Natural killer cell treated with Interleukin-12 subunit alpha and Interleukin-12 subunit beta and Interleukin-15 and Interleukin-18, amount 100 ng/mL, for 72 hours (primary cell): ENCODE data around the gene IGSF11. TPM values are rescaled to one million over a fixed set of nuclear protein-coding genes. Genes with fewer than 3 reads are reported as not detected.
"Not testable (repeated sequence)": the region's sequence is repeated elsewhere in the genome, so short reads cannot be mapped to it uniquely, and the experiment has no call there.

ENCODE experiments used
- ATAC-seq, 2 donors: fragments of 150-1000 bp; cut with Tn5 transposase in 1 of 2; sonication (Bioruptor Pico), chemical (Tn5 transposase) in 1 of 2; 2 replicates each; pipeline ENCODE4 v1.10.0; 2021
- DNase-seq: peaks from one replicate; pipeline ENCODE4 v3.0.0; 2022; ENCODE audit warnings: low spot score
- H3K27ac Mint-ChIP-seq, 2 donors: 1 replicate in 1 of 2; 2 replicates in 1 of 2; pipeline ENCODE4 v1.8.0; 2022; ENCODE audit warnings: mixed read lengths in 2 of 2, mild to moderate bottlenecking in 1 of 2, moderate library complexity in 1 of 2
- H3K27me3 Mint-ChIP-seq, 2 donors: 1 replicate in 1 of 2; 2 replicates in 1 of 2; pipeline ENCODE4 v1.8.0; 2022; ENCODE audit warnings: mixed read lengths in 2 of 2
- H3K36me3 Mint-ChIP-seq: one replicate; pipeline ENCODE4 v1.8.0; 2022; ENCODE audit warnings: mixed read lengths
- H3K4me1 Mint-ChIP-seq, 2 donors: 1 replicate in 1 of 2; 2 replicates in 1 of 2; pipeline ENCODE4 v1.8.0; 2022; ENCODE audit warnings: low read depth in 2 of 2, mixed read lengths in 2 of 2, mild to moderate bottlenecking in 1 of 2
- H3K4me3 Mint-ChIP-seq: one replicate; pipeline ENCODE4 v1.8.0; 2022; ENCODE audit warnings: mixed read lengths
- H3K9me3 Mint-ChIP-seq: 2 replicates; pipeline ENCODE4 v1.8.0; 2022; ENCODE audit warnings: mixed read lengths
- total RNA-seq, 2 donors: library from RNA; stranded (reverse); gene quantifications; one replicate each; pipeline ENCODE4 v1.2.3, GENCODE V29; 2022

Gene IGSF11
- total RNA-seq, 2 donors from 2014 or later: 0.17 to 0.33 TPM

GRCh38 chr3:118980832-118981231, 53.8 kb downstream of the IGSF11 start:
- H3K4me1 Mint-ChIP-seq: no peaks in the 10 kb centered on the region
- no peak for DNase-seq
- no peaks in the 10 kb centered on the region for H3K36me3 Mint-ChIP-seq
- ATAC-seq: no peak
- no peak overlapping the region for H3K4me3 Mint-ChIP-seq
- H3K27me3 Mint-ChIP-seq: peaks cover 11 to 40% of the 10 kb centered on the region in 2 donors
- H3K9me3 Mint-ChIP-seq: no peaks in the 10 kb centered on the region
- H3K27ac Mint-ChIP-seq: no peak overlapping the region

GRCh38 chr3:118978393-118978758, 56.3 kb downstream of the IGSF11 start:
- no peaks in the 10 kb centered on the region for H3K36me3 Mint-ChIP-seq
- no peak overlapping the region for H3K4me3 Mint-ChIP-seq
- no peak for ATAC-seq
- no peak overlapping the region for H3K27ac Mint-ChIP-seq
- no peaks in the 10 kb centered on the region for H3K9me3 Mint-ChIP-seq
- peaks cover 5 to 34% of the 10 kb centered on the region in 2 donors for H3K27me3 Mint-ChIP-seq
- no peaks in the 10 kb centered on the region for H3K4me1 Mint-ChIP-seq
- no peak for DNase-seq

DNA sequence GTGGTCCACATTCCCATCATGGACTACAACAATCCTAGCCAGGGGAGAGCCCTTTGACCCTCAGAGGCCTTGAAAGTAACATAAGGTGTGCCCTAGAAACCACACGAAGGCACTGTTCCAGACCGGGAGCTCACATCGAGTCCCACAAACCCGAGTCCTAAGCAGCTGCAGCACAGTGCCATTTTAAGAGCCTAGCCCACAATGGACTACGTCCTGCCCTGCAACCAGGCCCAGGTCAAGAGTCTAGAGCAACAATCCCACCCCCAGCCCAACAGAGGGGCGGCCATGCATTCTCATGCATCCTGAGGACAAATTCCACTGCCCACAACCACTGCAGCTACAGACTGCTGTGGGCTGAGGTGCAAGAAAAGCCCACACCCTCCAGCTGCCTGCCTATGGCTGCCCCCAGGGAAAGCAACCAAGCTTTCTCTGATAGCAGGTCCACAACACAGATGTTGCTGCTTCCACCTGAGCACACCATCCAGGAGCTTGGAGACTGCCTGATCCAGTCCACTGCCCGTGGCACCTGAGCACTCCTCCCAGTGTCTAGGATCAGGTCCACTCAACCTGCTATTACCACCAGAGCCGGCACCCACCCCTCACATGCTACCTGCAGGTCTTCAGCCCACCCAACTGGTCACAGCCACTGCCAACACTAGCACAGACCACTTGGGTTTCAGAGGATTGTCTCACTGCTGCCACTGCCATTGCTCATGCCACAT, 56.8 kb downstream of the IGSF11 start:
- Mint-ChIP-seq H3K27me3 (peaks cover 5 to 34% of the 10 kb centered on the region in 2 donors), H3K4me1 (no peaks in the 10 kb centered on the region), H3K4me3 (no peak overlapping the region), H3K36me3 (no peaks in the 10 kb centered on the region), H3K27ac (no peak overlapping the region), H3K9me3 (no peaks in the 10 kb centered on the region)
- DNase-seq (no peak), ATAC-seq (peak; percentile 24 to 45)

- no peaks in the 10 kb centered on the region for H3K4me1 Mint-ChIP-seq
- no peak overlapping the region for H3K27ac Mint-ChIP-seq
- H3K4me3 Mint-ChIP-seq: no peak overlapping the region
- peaks cover 5 to 33% of the 10 kb centered on the region in 2 donors for H3K27me3 Mint-ChIP-seq
- no peak for DNase-seq
- H3K9me3 Mint-ChIP-seq: no peaks in the 10 kb centered on the region
- no peak for ATAC-seq
- no peaks in the 10 kb centered on the region for H3K36me3 Mint-ChIP-seq
Observed at GRCh38 chr3:118977118-118977517, 57.5 kb downstream of the IGSF11 start.

DNA sequence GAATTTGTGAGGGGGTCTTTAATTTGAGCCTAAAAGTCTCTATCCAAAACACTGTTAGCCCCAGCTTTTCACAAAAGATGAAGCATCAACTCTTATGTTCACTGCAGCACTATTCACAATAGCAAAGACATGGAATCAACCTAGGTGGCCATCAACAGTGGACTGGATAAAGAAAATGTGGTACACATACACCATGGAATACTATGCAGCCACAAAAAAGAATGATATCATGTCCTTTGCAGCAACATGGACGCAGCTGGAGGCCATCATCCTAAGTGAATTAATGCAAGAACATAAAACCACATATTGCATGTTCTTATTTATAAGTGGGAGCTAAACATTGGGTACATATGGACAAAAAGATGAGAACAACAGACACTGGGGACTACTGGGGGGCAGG, 59.2 kb downstream of the IGSF11 start:
- peaks cover 2 to 24% of the 10 kb centered on the region in 2 donors for H3K27me3 Mint-ChIP-seq
- not testable (repeated sequence) for ATAC-seq, H3K36me3 Mint-ChIP-seq, H3K27ac Mint-ChIP-seq, H3K9me3 Mint-ChIP-seq, H3K4me1 Mint-ChIP-seq, H3K4me3 Mint-ChIP-seq, DNase-seq

DNA sequence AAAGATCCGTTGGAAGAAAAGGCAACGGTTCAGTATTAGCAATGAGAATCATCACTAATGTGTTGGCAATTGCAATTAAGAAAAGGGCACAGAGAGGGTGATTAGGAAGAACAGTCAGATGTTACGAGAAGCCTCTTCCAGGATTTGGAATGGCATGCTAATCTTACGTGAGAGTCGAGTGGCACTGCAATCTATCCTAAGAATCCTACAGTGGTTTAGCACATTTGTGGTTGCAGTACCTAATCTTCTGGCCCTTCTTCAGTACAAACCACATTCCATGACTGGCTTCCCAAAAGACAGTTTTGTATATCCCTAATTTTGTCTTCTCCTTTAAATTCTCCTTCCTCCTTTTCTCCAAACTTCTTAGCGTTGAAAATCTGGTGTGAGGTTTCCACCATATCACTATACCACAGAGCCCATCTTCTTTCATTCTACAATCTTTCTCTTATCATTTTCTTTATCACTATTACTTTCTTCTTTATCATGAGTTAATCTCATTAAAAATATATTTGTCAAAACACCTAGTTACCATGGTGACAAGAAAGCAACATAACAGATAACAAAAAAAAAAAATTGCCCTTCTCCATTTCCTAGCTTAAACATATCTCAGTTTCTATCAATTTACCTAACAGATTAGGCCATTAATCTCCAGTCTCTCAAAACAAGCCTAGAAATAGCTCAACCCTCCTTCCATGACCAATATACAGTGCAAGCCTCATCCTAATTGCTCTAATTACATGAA, 60.1 kb downstream of the IGSF11 start:
- Mint-ChIP-seq H3K9me3 (no peaks in the 10 kb centered on the region), H3K4me1 (no peaks in the 10 kb centered on the region), H3K4me3 (no peak overlapping the region), H3K27me3 (peaks cover 5 to 16% of the 10 kb centered on the region in 2 donors), H3K36me3 (no peaks in the 10 kb centered on the region), H3K27ac (no peak overlapping the region)
- no peak for ATAC-seq
- DNase-seq: no peak

- DNase-seq (no peak), ATAC-seq (no peak)
- no peaks in the 10 kb centered on the region for H3K9me3 Mint-ChIP-seq
- no peak overlapping the region for H3K4me3 Mint-ChIP-seq
- H3K27ac Mint-ChIP-seq: no peak overlapping the region
- no peaks in the 10 kb centered on the region for H3K4me1 Mint-ChIP-seq
- H3K36me3 Mint-ChIP-seq: no peaks in the 10 kb centered on the region
- H3K27me3 Mint-ChIP-seq: peaks cover 5 to 21% of the 10 kb centered on the region in 2 donors
Observed at GRCh38 chr3:118973050-118973449, 61.6 kb downstream of the IGSF11 start.

DNA sequence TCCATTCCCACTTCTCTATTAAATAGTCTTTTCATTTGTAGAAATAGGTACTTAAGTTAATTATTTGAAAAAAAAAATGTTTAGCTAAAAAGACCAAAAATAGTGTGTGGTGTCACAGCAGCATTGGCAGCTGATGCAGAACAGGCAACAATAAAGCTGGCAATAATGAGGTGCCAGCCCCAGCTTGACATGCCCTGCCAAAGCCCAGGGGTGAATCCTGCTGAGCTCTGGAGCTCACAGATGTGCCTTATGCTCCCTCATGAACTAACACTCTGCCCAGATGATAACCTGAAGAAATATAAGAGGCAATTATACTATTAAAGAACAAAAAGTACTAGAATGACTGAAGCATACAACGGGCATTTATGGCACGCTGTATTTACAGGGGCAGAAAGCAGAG, 63.8 kb downstream of the IGSF11 start:
- Mint-ChIP-seq H3K9me3 (no peaks in the 10 kb centered on the region), H3K36me3 (no peaks in the 10 kb centered on the region), H3K4me3 (no peak overlapping the region), H3K27ac (no peak overlapping the region), H3K27me3 (peaks cover 7 to 21% of the 10 kb centered on the region in 2 donors), H3K4me1 (no peaks in the 10 kb centered on the region)
- DNase-seq (no peak), ATAC-seq (no peak)

GRCh38 chr3:118968640-118969039, 66.0 kb downstream of the IGSF11 start:
- no peak overlapping the region for H3K27ac Mint-ChIP-seq
- DNase-seq (no peak), ATAC-seq (no peak)
- H3K9me3 Mint-ChIP-seq: no peaks in the 10 kb centered on the region
- H3K4me1 Mint-ChIP-seq: no peaks in the 10 kb centered on the region
- H3K27me3 Mint-ChIP-seq: peaks cover 9 to 21% of the 10 kb centered on the region in 2 donors
- no peaks in the 10 kb centered on the region for H3K36me3 Mint-ChIP-seq
- no peak overlapping the region for H3K4me3 Mint-ChIP-seq

DNA sequence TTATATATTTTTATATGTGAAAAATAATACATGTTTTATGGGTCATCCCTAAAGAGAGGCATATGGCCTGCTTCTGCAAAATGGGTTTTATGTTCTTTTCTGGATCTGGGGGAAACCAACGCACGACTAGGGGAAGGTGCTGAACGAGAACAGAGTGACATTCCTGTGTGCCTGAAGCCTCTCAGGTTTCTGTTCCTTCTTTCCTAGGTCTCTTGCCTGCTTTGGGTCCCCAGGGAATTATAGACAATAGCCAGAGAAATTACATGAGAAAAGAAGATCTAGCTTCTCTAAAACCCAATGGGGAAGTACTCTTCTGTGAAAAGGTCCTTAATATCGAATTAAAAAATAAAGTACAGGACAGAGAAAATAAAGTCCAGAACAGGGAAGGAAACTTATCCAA, 66.5 kb downstream of the IGSF11 start:
- ATAC-seq (no peak), DNase-seq (no peak)
- Mint-ChIP-seq H3K36me3 (no peaks in the 10 kb centered on the region), H3K27ac (no peak overlapping the region), H3K9me3 (no peaks in the 10 kb centered on the region), H3K4me3 (no peak overlapping the region), H3K27me3 (peaks cover 8 to 21% of the 10 kb centered on the region in 2 donors), H3K4me1 (no peaks in the 10 kb centered on the region)

DNA sequence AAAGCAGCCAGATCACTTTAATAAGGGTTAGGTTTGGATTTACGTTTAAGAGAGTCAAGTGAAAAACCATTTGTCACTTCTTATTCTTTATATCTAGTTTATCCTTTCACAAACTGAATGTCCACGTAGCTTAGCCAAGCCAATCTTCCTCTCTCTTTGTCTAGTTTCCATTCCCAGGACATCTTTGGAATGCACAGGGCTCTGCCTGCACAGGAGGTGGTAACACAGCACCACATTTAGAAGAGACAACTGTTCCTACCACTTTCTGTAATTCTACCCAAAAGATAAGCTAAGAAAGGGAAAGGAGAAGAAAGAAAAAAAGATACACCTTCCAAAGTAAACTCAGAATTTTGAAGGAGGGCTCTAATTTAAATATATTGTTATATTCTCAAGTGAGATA, 67.9 kb downstream of the IGSF11 start:
- no peak for DNase-seq
- no peaks in the 10 kb centered on the region for H3K4me1 Mint-ChIP-seq
- H3K4me3 Mint-ChIP-seq: no peak overlapping the region
- ATAC-seq: no peak
- no peaks in the 10 kb centered on the region for H3K9me3 Mint-ChIP-seq
- no peak overlapping the region for H3K27ac Mint-ChIP-seq
- H3K27me3 Mint-ChIP-seq: peaks cover 8 to 21% of the 10 kb centered on the region in 2 donors
- H3K36me3 Mint-ChIP-seq: no peaks in the 10 kb centered on the region

DNA sequence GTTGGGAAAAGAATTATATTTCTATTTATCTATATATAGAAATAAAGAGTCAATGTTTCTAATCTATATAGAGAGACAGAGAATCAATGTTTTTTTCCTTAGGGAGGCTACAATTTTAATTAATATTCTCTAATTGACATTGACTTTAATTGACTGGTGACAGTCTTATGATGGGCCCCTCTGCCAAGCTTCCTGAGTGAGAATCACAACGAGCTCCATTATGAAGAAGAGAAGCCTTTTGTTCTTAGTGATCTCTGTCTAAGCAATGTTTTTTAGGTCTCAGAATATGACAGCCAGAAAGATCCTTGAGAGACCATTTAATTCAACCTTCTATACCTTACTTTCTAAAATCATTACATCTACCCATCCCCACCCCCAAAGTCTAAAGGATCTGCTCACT, 70.9 kb downstream of the IGSF11 start:
- DNase-seq: no peak
- ATAC-seq: no peak
- no peak overlapping the region for H3K4me3 Mint-ChIP-seq

GRCh38 chr3:118960876-118961450, 73.7 kb downstream of the IGSF11 start:
- no peak for ATAC-seq
- no peak overlapping the region for H3K4me3 Mint-ChIP-seq
- H3K27ac Mint-ChIP-seq: no peak overlapping the region
- H3K27me3 Mint-ChIP-seq: peaks cover 3 to 7% of the 10 kb centered on the region in 2 donors
- H3K9me3 Mint-ChIP-seq: no peaks in the 10 kb centered on the region
- DNase-seq: no peak
- H3K4me1 Mint-ChIP-seq: no peaks in the 10 kb centered on the region
- H3K36me3 Mint-ChIP-seq: no peaks in the 10 kb centered on the region

More for the DNA sequence above, 70.9 kb downstream of the IGSF11 start:
- H3K9me3 Mint-ChIP-seq: no peaks in the 10 kb centered on the region
- H3K27ac Mint-ChIP-seq: no peak overlapping the region
- H3K4me1 Mint-ChIP-seq: no peaks in the 10 kb centered on the region
- no peaks in the 10 kb centered on the region for H3K36me3 Mint-ChIP-seq
- H3K27me3 Mint-ChIP-seq: peaks cover 5 to 13% of the 10 kb centered on the region in 2 donors

DNA sequence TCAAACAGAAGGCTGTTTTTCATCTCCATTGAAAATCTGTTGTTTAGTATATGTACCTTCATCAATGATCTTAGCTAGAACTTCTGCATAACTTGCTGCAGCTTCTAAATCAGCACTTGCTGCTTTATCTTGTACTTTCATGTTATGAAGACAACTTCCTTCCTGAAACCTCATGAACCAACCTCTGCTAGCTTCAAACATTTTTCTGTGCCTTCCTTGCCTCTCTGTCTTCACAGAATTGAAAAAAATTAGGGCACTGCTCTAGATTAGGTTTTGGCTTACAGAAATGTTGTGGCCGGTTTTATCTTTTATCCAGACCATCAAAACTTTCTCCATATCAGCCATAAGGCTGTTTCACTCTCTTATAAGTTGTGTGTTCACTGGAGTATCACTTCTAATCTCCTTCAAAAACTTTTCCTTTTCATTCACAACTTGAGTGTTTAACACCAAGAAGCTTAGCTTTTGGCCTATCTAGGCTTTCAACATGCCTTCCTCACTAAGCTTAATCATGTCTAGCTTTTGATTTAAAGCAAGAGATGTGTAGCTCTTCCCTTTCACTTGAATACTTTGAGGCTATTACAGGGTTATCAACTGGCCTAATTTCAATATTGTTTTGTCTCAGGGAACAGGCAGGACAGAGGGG, 78.6 kb downstream of the IGSF11 start:
- no peaks in the 10 kb centered on the region for H3K4me1 Mint-ChIP-seq

More for the DNA sequence above, 78.6 kb downstream of the IGSF11 start:
- Mint-ChIP-seq H3K27me3 (no peaks in the 10 kb centered on the region), H3K4me3 (no peak overlapping the region), H3K9me3 (peaks cover 3% of the 10 kb centered on the region), H3K27ac (no peak overlapping the region), H3K36me3 (no peaks in the 10 kb centered on the region)
- DNase-seq: no peak
- ATAC-seq: no peak
